Activated CD8-positive, alpha-beta memory T cell treated with anti-CD3 and anti-CD28 coated beads, Interleukin-2, amount 50 U/mL, for 48 hours (primary cell): ENCODE data around the gene SPINK5.
"Not testable (repeated sequence)": the region's sequence is repeated elsewhere in the genome, so short reads cannot be mapped to it uniquely, and the experiment has no call there.

ENCODE experiments used
- DNase-seq: peaks from one replicate; pipeline ENCODE4 v3.0.0-alpha.2; 2020

SPINK5 gene

GRCh38 chr5:148063861-148064260 is at the start of gene SPINK5:
TSS of gene SPINK5 (plus strand) at chr5:148063980. CDS start at chr5:148064045, 65 bp downstream.
- DNase-seq, result no peak

GRCh38 chr5:148014276-148014675 is 49.5 kb upstream of the SPINK5 start:
- no peak for DNase-seq

GRCh38 chr5:148020257-148020988 is 43.4 kb upstream of the SPINK5 start:
- DNase-seq, result no peak

- no peak for DNase-seq
These were observed 36.3 kb upstream of the SPINK5 start for GRCh38 chr5:148027505-148027904.

- no peak for DNase-seq
These were observed 34.6 kb upstream of the SPINK5 start for GRCh38 chr5:148029131-148029530.

- DNase-seq, result no peak
These were observed 30.6 kb upstream of the SPINK5 start for GRCh38 chr5:148033134-148033533.

GRCh38 chr5:148035676-148036075 is 28.1 kb upstream of the SPINK5 start:
- no peak for DNase-seq

GRCh38 chr5:148042881-148043280 is 20.9 kb upstream of the SPINK5 start:
- DNase-seq, result no peak

GRCh38 chr5:148043705-148044104 is 20.1 kb upstream of the SPINK5 start:
- no peak for DNase-seq

GRCh38 chr5:148055160-148055559 is 8.6 kb upstream of the SPINK5 start:
- DNase-seq, result not testable (repeated sequence)

GRCh38 chr5:148060309-148060708 is 3.5 kb upstream of the SPINK5 start:
- no peak for DNase-seq

GRCh38 chr5:148060881-148061280 is 2.9 kb upstream of the SPINK5 start:
- no peak for DNase-seq

GRCh38 chr5:148070621-148071020 is 6.8 kb downstream of the SPINK5 start:
- DNase-seq, result no peak

GRCh38 chr5:148072207-148072606 is 8.4 kb downstream of the SPINK5 start:
- no peak for DNase-seq

GRCh38 chr5:148075529-148075928 is 11.7 kb downstream of the SPINK5 start:
- no peak for DNase-seq

GRCh38 chr5:148083203-148083602 is 19.4 kb downstream of the SPINK5 start:
- DNase-seq, result no peak

- no peak for DNase-seq
These were observed 20.5 kb downstream of the SPINK5 start for GRCh38 chr5:148084269-148084668.

- no peak for DNase-seq
These were observed 21.5 kb downstream of the SPINK5 start for GRCh38 chr5:148085310-148085709.

GRCh38 chr5:148085977-148086705 is 22.4 kb downstream of the SPINK5 start:
- no peak for DNase-seq

- DNase-seq, result no peak
These were observed 26.5 kb downstream of the SPINK5 start for GRCh38 chr5:148090146-148090772.

GRCh38 chr5:148090773-148091250 is 27.0 kb downstream of the SPINK5 start:
- DNase-seq, result no peak

GRCh38 chr5:148091991-148092964 is 28.5 kb downstream of the SPINK5 start:
- no peak for DNase-seq

GRCh38 chr5:148094336-148094735 is 30.6 kb downstream of the SPINK5 start:
- no peak for DNase-seq
